ENCODE results near the gene MPZL1.

DNA sequence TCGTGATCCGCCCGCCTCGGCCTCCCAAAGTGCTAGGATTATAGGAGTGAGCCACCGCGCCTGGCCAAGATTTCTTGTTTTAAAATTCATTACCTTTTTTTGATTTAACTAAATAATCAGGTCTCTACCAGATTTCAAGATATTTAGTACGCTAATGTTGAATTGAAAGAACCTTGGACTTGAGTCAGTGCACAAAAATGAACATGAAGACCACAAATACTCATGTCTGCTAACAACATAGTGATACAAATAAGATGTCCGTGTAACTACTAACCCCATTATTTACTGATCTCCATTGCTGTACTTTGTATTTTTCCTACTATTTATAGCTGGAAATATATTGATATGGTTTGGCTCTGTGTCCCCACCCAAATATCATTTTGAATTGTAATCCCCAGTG lies 16.4 kb downstream of the MPZL1 start:
- TF ChIP-seq, protein P1, sequence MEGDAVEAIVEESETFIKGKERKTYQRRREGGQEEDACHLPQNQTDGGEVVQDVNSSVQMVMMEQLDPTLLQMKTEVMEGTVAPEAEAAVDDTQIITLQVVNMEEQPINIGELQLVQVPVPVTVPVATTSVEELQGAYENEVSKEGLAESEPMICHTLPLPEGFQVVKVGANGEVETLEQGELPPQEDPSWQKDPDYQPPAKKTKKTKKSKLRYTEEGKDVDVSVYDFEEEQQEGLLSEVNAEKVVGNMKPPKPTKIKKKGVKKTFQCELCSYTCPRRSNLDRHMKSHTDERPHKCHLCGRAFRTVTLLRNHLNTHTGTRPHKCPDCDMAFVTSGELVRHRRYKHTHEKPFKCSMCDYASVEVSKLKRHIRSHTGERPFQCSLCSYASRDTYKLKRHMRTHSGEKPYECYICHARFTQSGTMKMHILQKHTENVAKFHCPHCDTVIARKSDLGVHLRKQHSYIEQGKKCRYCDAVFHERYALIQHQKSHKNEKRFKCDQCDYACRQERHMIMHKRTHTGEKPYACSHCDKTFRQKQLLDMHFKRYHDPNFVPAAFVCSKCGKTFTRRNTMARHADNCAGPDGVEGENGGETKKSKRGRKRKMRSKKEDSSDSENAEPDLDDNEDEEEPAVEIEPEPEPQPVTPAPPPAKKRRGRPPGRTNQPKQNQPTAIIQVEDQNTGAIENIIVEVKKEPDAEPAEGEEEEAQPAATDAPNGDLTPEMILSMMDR (IDR thresholded peaks at IDR 0.05 in 4 of 5, conservative IDR thresholded peaks at IDR 0.05 in 1 of 5) = no peak
- TF ChIP-seq POLR2A (IDR thresholded peaks at IDR 0.05) = no peak

Measured in gastrocnemius medialis (tissue), 4 donors.